GM12878 (cell line): ENCODE data around the gene ZBTB44. TPM values are rescaled to one million over a fixed set of nuclear protein-coding genes. Genes with fewer than 3 reads are reported as not detected.

Experiments
- ATAC-seq: fragments of 200-7000 bp; cut with Tn5 transposase; 3 replicates; pipeline ENCODE4 v1.9.1; 2020; ENCODE audit warnings: mild to moderate bottlenecking, moderate library complexity
- BruUV-seq: library from RNA; stranded (reverse); fragments of 400-500 nt; replicated peaks from 2 replicates; lab custom pipeline; 2021; lab: Mats Ljungman, UMichigan
- CTCF ChIA-PET: fragments of 300-600 bp; sonication (Branson Sonifier 250); formaldehyde crosslinking; extraction: SDS; loops from one replicate; lab custom pipeline; 2021; ENCODE audit warnings: inconsistent platforms; lab: Yijun Ruan, JAX
- POLR2A ChIA-PET: fragments of 350-600 bp; formaldehyde crosslinking; extraction: SDS; loops from one replicate; lab custom pipeline; 2021; ENCODE audit warnings: inconsistent platforms; lab: Charles Lee
- RAD21 ChIA-PET: fragments of 300-600 bp; sonication (Branson Sonifier 250); formaldehyde crosslinking; loops from one replicate; lab custom pipeline; 2023; ENCODE audit warnings: antibody characterized with exemption; ENCODE audit not compliant: unreplicated experiment; lab: Charles Lee
- SMC1A ChIA-PET: fragments of 300-600 bp; sonication (Branson Sonifier 250); formaldehyde crosslinking; loops from one replicate; lab custom pipeline; 2023; ENCODE audit not compliant: unreplicated experiment, uncharacterized antibody; lab: Charles Lee
- DNase-seq: peaks from one replicate; pipeline ENCODE4 v3.0.0-alpha.2; 2011; ENCODE audit warnings: low read depth, low spot score
- FAIRE-seq: peaks from 3 replicates; lab custom pipeline; 2011; peaks lifted over from hg19 to GRCh38; lab: Jason Lieb, UNC
- H2AFZ ChIP-seq: 2 replicates; pipeline ENCODE4 v1.6.0; 2011; ENCODE audit warnings: low read depth, low read length, control low read depth; ENCODE audit not compliant: control insufficient read depth
- H3K27ac ChIP-seq: 2 replicates; pipeline ENCODE4 v1.5.1; 2011; ENCODE audit warnings: control low read depth; ENCODE audit not compliant: control insufficient read depth, insufficient read depth
- H3K27me3 ChIP-seq, 2 experiments: replicated peaks in 1 of 2; 2 replicates each; pipeline versions ENCODE4 v1.6.0 to v1.6.1; 2011; ENCODE audit warnings: low read length in 1 of 2; ENCODE audit not compliant: control insufficient read depth in 2 of 2, insufficient read depth in 2 of 2
- H3K36me3 ChIP-seq, 2 experiments: 2 replicates each; pipeline ENCODE4 v1.5.1; 2011; ENCODE audit warnings: low read length in 1 of 2; ENCODE audit not compliant: control insufficient read depth in 2 of 2, insufficient read depth in 2 of 2
- H3K4me1 ChIP-seq: 2 replicates; pipeline ENCODE4 v1.6.1; 2011; ENCODE audit warnings: mild to moderate bottlenecking, low read length, moderate library complexity, mixed read lengths; ENCODE audit not compliant: control insufficient read depth, insufficient read depth
- H3K4me2 ChIP-seq: 2 replicates; pipeline ENCODE4 v1.6.0; 2011; ENCODE audit warnings: control low read depth; ENCODE audit not compliant: control insufficient read depth, insufficient read depth
- H3K4me3 ChIP-seq: fragments of 200-600 bp; sonication (generic); 2 replicates; pipeline ENCODE4 v1.5.1; 2016
- H3K79me2 ChIP-seq: 2 replicates; pipeline ENCODE4 v1.6.0; 2011; ENCODE audit warnings: low read length; ENCODE audit not compliant: control insufficient read depth, insufficient read depth
- H3K9ac ChIP-seq: 2 replicates; pipeline ENCODE4 v1.8.0; 2011; ENCODE audit warnings: low read length, control low read depth, mixed read lengths; ENCODE audit not compliant: control insufficient read depth, insufficient read depth
- H3K9me3 ChIP-seq: replicated peaks from 3 replicates; pipeline ENCODE4 v1.5.1; 2011; ENCODE audit warnings: mild to moderate bottlenecking, low read length; ENCODE audit not compliant: control insufficient read depth, insufficient read depth
- H4K20me1 ChIP-seq: 2 replicates; pipeline ENCODE4 v1.6.0; 2011; ENCODE audit not compliant: control insufficient read depth, insufficient read depth
- ATF3 ChIP-seq: IDR thresholded peaks from 2 replicates; pipeline ENCODE4 v1.6.1; 2011; ENCODE audit warnings: low read depth, mild to moderate bottlenecking, low read length, moderate library complexity, borderline replicate concordance; ENCODE audit errors: extremely low read depth
- BCLAF1 ChIP-seq: fragments of 450-650 bp; IDR thresholded peaks from 2 replicates; pipeline ENCODE4 v1.6.1; 2017; ENCODE audit warnings: antibody characterized with exemption, mild to moderate bottlenecking, moderate library complexity
- CHD4 ChIP-seq: fragments of 200-600 bp; sonication (generic); IDR thresholded peaks from 2 replicates; pipeline ENCODE4 v1.6.1; 2016; ENCODE audit warnings: mild to moderate bottlenecking
- DPF2 ChIP-seq: fragments of 450-650 bp; IDR thresholded peaks from 2 replicates; pipeline ENCODE4 v1.6.1; 2017; ENCODE audit warnings: mild to moderate bottlenecking
- ESRRA ChIP-seq: IDR thresholded peaks from 2 replicates; pipeline ENCODE4 v1.6.1; 2012; ENCODE audit warnings: mild to moderate bottlenecking, low read length, improper control_type of control experiment
- IKZF2 ChIP-seq, 2 experiments: fragments of 450-650 bp; IDR thresholded peaks; 2 replicates each; pipeline ENCODE4 v1.6.1; 2017; ENCODE audit warnings: mild to moderate bottlenecking in 2 of 2, moderate library complexity in 2 of 2
- JUND ChIP-seq: IDR thresholded peaks from 2 replicates; pipeline ENCODE4 v1.6.1; 2012; ENCODE audit warnings: low read depth, mild to moderate bottlenecking, low read length, improper control_type of control experiment, moderate library complexity
- LARP7 ChIP-seq: fragments of 450-650 bp; IDR thresholded peaks from 2 replicates; pipeline ENCODE4 v1.6.1; 2017; ENCODE audit warnings: mild to moderate bottlenecking
- MYB ChIP-seq: fragments of 150-350 bp; IDR thresholded peaks from 2 replicates; pipeline ENCODE4 v1.6.1; 2014; ENCODE audit warnings: mild to moderate bottlenecking, low read depth, low read length, borderline replicate concordance
- NR2C2 ChIP-seq: IDR thresholded peaks from 2 replicates; pipeline ENCODE4 v1.6.1; 2011; ENCODE audit warnings: borderline replicate concordance, low read depth; ENCODE audit not compliant: control insufficient read depth, insufficient read length
- SRF ChIP-seq, 2 experiments: IDR thresholded peaks; 2 replicates each; pipeline ENCODE4 v1.6.1; 2011; ENCODE audit warnings: low read depth in 2 of 2, low read length in 2 of 2, mild to moderate bottlenecking in 1 of 2, moderate library complexity in 1 of 2
- SUPT20H ChIP-seq: IDR thresholded peaks from 2 replicates; pipeline ENCODE4 v1.6.1; 2011; ENCODE audit warnings: low read depth, mild to moderate bottlenecking, low read length, moderate library complexity, borderline replicate concordance; ENCODE audit not compliant: control insufficient read depth
- TCF12 ChIP-seq: IDR thresholded peaks from 2 replicates; pipeline ENCODE4 v1.6.1; 2011; ENCODE audit warnings: low read depth, mild to moderate bottlenecking, low read length
- TCF7 ChIP-seq: IDR thresholded peaks from 2 replicates; pipeline ENCODE4 v1.6.1; 2014; ENCODE audit warnings: antibody characterized with exemption, borderline replicate concordance
- USF2 ChIP-seq: IDR thresholded peaks from 2 replicates; pipeline ENCODE4 v1.6.1; 2011; ENCODE audit warnings: low read depth, low read length, improper control_type of control experiment, borderline replicate concordance
- YY1 ChIP-seq: IDR thresholded peaks from 2 replicates; pipeline ENCODE4 v1.6.1; 2011; ENCODE audit warnings: low read depth, mild to moderate bottlenecking, low read length
- ZSCAN29 ChIP-seq: fragments of 450-650 bp; IDR thresholded peaks from 2 replicates; pipeline ENCODE4 v1.6.1; 2017; ENCODE audit warnings: mild to moderate bottlenecking, moderate library complexity
- WGBS: methylation state at CpG from one replicate; pipeline ENCODE4 v1.1.6; 2016; ENCODE audit warnings: low lambda C conversion rate; ENCODE audit not compliant: insufficient replicate concordance, insufficient coverage; ENCODE audit errors: missing lambda C conversion rate; 5-methylcytosine and 5-hydroxymethylcytosine counted together
- in situ Hi-C: fragments of 300-500 bp; cut with MboI; formaldehyde crosslinking; loops from 9 replicates; pipeline ENCODE4 v1.14.3; 2018; ENCODE audit warnings: mixed read lengths
- intact Hi-C: fragments of 100-400 bp; cut with micrococcal nuclease; formaldehyde crosslinking; loops from one replicate; pipeline ENCODE4 v1.14.2; 2022; ENCODE audit not compliant: unreplicated experiment
- polyA plus RNA-seq, 11 experiments: library from polyadenylated mRNA; depleted of rRNA in 4 of 11; unstranded in 6 of 11; stranded (reverse) in 5 of 11; fragments of >200 nt; fragmentation: Nextera tagmentation in 4 of 11; fragmentation: Illumina TruSeq in 1 of 11; extraction: Ambion mirVana in 4 of 11; extraction: Trizol in 1 of 11; gene quantifications; 1 replicate in 1 of 11; 2 replicates in 10 of 11; pipeline versions ENCODE4 v1.2.1 to v1.2.3, GENCODE V29; 2011 to 2016; ENCODE audit warnings: inconsistent platforms in 2 of 11, missing spikeins in 2 of 11, low read depth in 1 of 11
- total RNA-seq, 4 experiments: library from RNA; depleted of rRNA in 3 of 4; stranded (reverse); fragments of >200 nt in 3 of 4; fragmentation: Illumina TruSeq in 1 of 4; extraction: Trizol in 1 of 4; gene quantifications; 2 replicates each; pipeline versions ENCODE4 v1.2.1 to v1.2.3, GENCODE V29; 2013 to 2021

Gene ZBTB44
- total and polyA plus RNA-seq, 10 of the 15 experiments (the other 5 are each of a cell fraction or from before 2014, with no cell fraction given), result 2.8 to 38.2 (median 12.2) TPM

GRCh38 chr11:130178441-130179339, 136.0 kb downstream of the ZBTB44 start (continued):
- TF ChIP-seq ZSCAN29 (no peak), BCLAF1 (no peak), TCF12 (peak; percentile 87)

GRCh38 chr11:130177782-130178181, 136.9 kb downstream of the ZBTB44 start:
- no peak for ATAC-seq
- H3K4me2 ChIP-seq, result no peak overlapping the region
- no peaks in the 10 kb centered on the region; the same call in 2 of the 3 replicates for H3K9me3 ChIP-seq
- TF ChIP-seq DPF2 (no peak), MYB (no peak), SUPT20H (no peak), NR2C2 (no peak), ESRRA (no peak), LARP7 (no peak), IKZF2 (IDR thresholded peaks at IDR 0.05) (no peak), USF2 (no peak), JUND (no peak), SRF (IDR thresholded peaks at IDR 0.05; ENCODE audit: low read depth in 2 of 2, low read length in 2 of 2) (no peak), CHD4 (no peak), YY1 (no peak), TCF7 (no peak), ATF3 (no peak)
- RAD21 ChIA-PET, result interaction anchor here (1.0 to 1.1 kb wide), 2 partner anchors 12 to 31 kb away, joined by 3 to 4 read pairs; no protein-coding TSS in a partner anchor
- in situ Hi-C loops, result no loop called here
- H3K27me3 ChIP-seq, result no peaks in the 10 kb centered on the region
- BruUV-seq, result no TSS peak
- H2AFZ ChIP-seq, result no peak overlapping the region
- H3K79me2 ChIP-seq, result no peaks in the 10 kb centered on the region
- 84% methylated on average over 10 of the region's 10 CpGs for WGBS
- DNase-seq, result no peak
- FAIRE-seq, result no peak
- H4K20me1 ChIP-seq, result no peaks in the 10 kb centered on the region
- POLR2A ChIA-PET, result interaction anchor here (1.0 to 1.5 kb wide), 4 partner anchors 12 to 27 kb away, joined by 3 to 7 read pairs (median 4); partner anchors contain the start of gene ST14
- H3K27ac ChIP-seq, result no peak overlapping the region
- H3K36me3 ChIP-seq, result no peaks in the 10 kb centered on the region
- intact Hi-C loops, result no loop called here
- H3K4me3 ChIP-seq, result no peak overlapping the region
- no peak overlapping the region for H3K9ac ChIP-seq
- CTCF ChIA-PET, result interaction anchor here (1.7 to 2.0 kb wide), 2 partner anchors 10 to 26 kb away, joined by 4 to 6 read pairs; no protein-coding TSS in a partner anchor
- SMC1A ChIA-PET, result interaction anchor here (0.7 to 5.2 kb wide), 4 partner anchors 10 to 48 kb away, joined by 3 to 37 read pairs (median 13); no protein-coding TSS in a partner anchor
- peaks cover 35% of the 10 kb centered on the region for H3K4me1 ChIP-seq
